ENCODE data around the gene SH3BGRL2. TPM values are rescaled to one million over a fixed set of nuclear protein-coding genes. Genes with fewer than 3 reads are reported as not detected.

SH3BGRL2 gene
- total and polyA plus RNA-seq, 2 experiments from 2014 or later, result 8.4 to 24.5 TPM

GRCh38 chr6:79686707-79687309, 55.7 kb downstream of the SH3BGRL2 start:
- ATAC-seq (peak; percentile 60), DNase-seq (ENCODE audit: low spot score) (no peak)
- H3K27ac ChIP-seq (ENCODE audit: low read depth), result no peak overlapping the region
- no peak overlapping the region for H3K4me2 ChIP-seq
- H3K36me3 Mint-ChIP-seq (ENCODE audit: low read depth), result peaks cover 16% of the 10 kb centered on the region
- no peaks in the 10 kb centered on the region for H3K4me1 ChIP-seq (ENCODE audit: insufficient read depth)
- peaks cover 12% of the 10 kb centered on the region; the same call in 2 of the 3 replicates for H3K4me1 Mint-ChIP-seq
- no peaks in the 10 kb centered on the region for H4K20me1 ChIP-seq (replicated peaks; ENCODE audit: insufficient read depth)
- no peaks in the 10 kb centered on the region; the same call in 1 of the 2 replicates for H3K9me2 ChIP-seq (ENCODE audit: insufficient read depth)
- H3K79me2 ChIP-seq (replicated peaks; ENCODE audit: insufficient read depth), result no peaks in the 10 kb centered on the region
- H3K9me3 Mint-ChIP-seq, result peaks cover 5% of the 10 kb centered on the region; the same call in 2 of the 3 replicates
- H3K4me3 Mint-ChIP-seq, result no peak overlapping the region
- no peak overlapping the region for H2AFZ ChIP-seq
- H3K4me3 ChIP-seq, result no peak overlapping the region
- H3K27me3 Mint-ChIP-seq (ENCODE audit: insufficient read depth, low read depth, poor library complexity), result no peaks in the 10 kb centered on the region
- no peaks in the 10 kb centered on the region for H3K36me3 ChIP-seq (ENCODE audit: insufficient read depth)
- TF ChIP-seq STAT1 (IDR thresholded peaks at IDR 0.05; ENCODE audit: unreplicated experiment), result no peak
- TF ChIP-seq ETS1 (IDR thresholded peaks at IDR 0.05), result no peak
- no peak for TF ChIP-seq NANOG (IDR thresholded peaks at IDR 0.05; ENCODE audit: borderline replicate concordance)
- TF ChIP-seq EZH2 (IDR thresholded peaks at IDR 0.05; ENCODE audit: low read depth, unreplicated experiment), result no peak
- no peak for TF ChIP-seq REST (IDR thresholded peaks at IDR 0.05; ENCODE audit: unreplicated experiment)
- TF ChIP-seq, protein P1, sequence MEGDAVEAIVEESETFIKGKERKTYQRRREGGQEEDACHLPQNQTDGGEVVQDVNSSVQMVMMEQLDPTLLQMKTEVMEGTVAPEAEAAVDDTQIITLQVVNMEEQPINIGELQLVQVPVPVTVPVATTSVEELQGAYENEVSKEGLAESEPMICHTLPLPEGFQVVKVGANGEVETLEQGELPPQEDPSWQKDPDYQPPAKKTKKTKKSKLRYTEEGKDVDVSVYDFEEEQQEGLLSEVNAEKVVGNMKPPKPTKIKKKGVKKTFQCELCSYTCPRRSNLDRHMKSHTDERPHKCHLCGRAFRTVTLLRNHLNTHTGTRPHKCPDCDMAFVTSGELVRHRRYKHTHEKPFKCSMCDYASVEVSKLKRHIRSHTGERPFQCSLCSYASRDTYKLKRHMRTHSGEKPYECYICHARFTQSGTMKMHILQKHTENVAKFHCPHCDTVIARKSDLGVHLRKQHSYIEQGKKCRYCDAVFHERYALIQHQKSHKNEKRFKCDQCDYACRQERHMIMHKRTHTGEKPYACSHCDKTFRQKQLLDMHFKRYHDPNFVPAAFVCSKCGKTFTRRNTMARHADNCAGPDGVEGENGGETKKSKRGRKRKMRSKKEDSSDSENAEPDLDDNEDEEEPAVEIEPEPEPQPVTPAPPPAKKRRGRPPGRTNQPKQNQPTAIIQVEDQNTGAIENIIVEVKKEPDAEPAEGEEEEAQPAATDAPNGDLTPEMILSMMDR (conservative IDR thresholded peaks at IDR 0.05; ENCODE audit: low read depth in 2 of 2), result no peak
- TF ChIP-seq POLR2AphosphoS5 (IDR thresholded peaks at IDR 0.05; ENCODE audit: low read depth), result no peak
- no peak for TF ChIP-seq JUNB (IDR thresholded peaks at IDR 0.05; ENCODE audit: unreplicated experiment)
- no peak for TF ChIP-seq ZNF331 (CRISPR knock-in tag; IDR thresholded peaks at IDR 0.05; ENCODE audit: low read depth)
- no peak for TF ChIP-seq ZNF462 (CRISPR knock-in tag; IDR thresholded peaks at IDR 0.05)
- no peak for TF ChIP-seq CREB1 (CRISPR knock-in tag; IDR thresholded peaks at IDR 0.05; ENCODE audit: low read depth)
- no peak for TF ChIP-seq EZH2phosphoT487 (IDR thresholded peaks at IDR 0.05; ENCODE audit: unreplicated experiment)
- no peak for TF ChIP-seq ZNF114 (CRISPR knock-in tag; IDR thresholded peaks at IDR 0.05)
- H3K27me3 ChIP-seq (ENCODE audit: insufficient read depth), result no peaks in the 10 kb centered on the region
- 0 out of 2 replicates have a peak overlapping the region, but pooled peaks have one; percentile 15 for H3K27ac Mint-ChIP-seq
- no peaks in the 10 kb centered on the region for H3F3A ChIP-seq (replicated peaks; ENCODE audit: low read depth)
